SK-N-SH (cell line): ENCODE data around the gene MYLIP. TPM values are rescaled to one million over a fixed set of nuclear protein-coding genes. Genes with fewer than 3 reads are reported as not detected.
A peak's percentile ranks its signal among the peaks of the same experiment; 100 is the strongest.

ENCODE experiments used
- CTCF ChIA-PET: fragments of 300-600, 350-600 bp; formaldehyde crosslinking; extraction: SDS; loops from one replicate; lab custom pipeline; 2021; lab: Yijun Ruan, JAX
- POLR2A ChIA-PET: fragments of 350-600 bp; sonication (Branson Sonifier 250); formaldehyde crosslinking; extraction: SDS; loops from one replicate; lab custom pipeline; 2020; ENCODE audit warnings: antibody characterized with exemption, inconsistent platforms; lab: Yijun Ruan, JAX
- DNase-seq: peaks from one replicate; pipeline ENCODE4 v3.0.0; 2012
- H2AFZ ChIP-seq: fragments of 200-600 bp; sonication (generic); 2 replicates; pipeline ENCODE4 v1.8.1; 2016; ENCODE audit warnings: antibody characterized with exemption, mild to moderate bottlenecking, low read depth
- H3F3A ChIP-seq: fragments of 200-600 bp; sonication (generic); replicated peaks from 2 replicates; pipeline ENCODE3; 2016; ENCODE audit warnings: antibody characterized with exemption, mild to moderate bottlenecking; ENCODE audit not compliant: insufficient read depth
- H3K27ac ChIP-seq, 2 experiments: fragments of 200-500 bp in 1 of 2; fragments of 200-600 bp in 1 of 2; sonication (Bioruptor generic) in 1 of 2; sonication (generic), shearing (Covaris generic) in 1 of 2; 2 replicates each; pipeline versions ENCODE4 v1.5.1 to v1.6.1; 2014 to 2016; ENCODE audit warnings: low read depth in 2 of 2, inconsistent platforms in 1 of 2, low read length in 1 of 2, mild to moderate bottlenecking in 1 of 2, mixed read lengths in 1 of 2
- H3K27me3 ChIP-seq: fragments of 200-600 bp; sonication (generic), shearing (Covaris generic); 2 replicates; pipeline ENCODE4 v1.6.1; 2016; ENCODE audit warnings: mixed run types; ENCODE audit not compliant: insufficient read depth
- H3K36me3 ChIP-seq, 2 experiments: fragments of 200-500 bp in 1 of 2; fragments of 200-600 bp in 1 of 2; sonication (Bioruptor generic) in 1 of 2; sonication (generic) in 1 of 2; replicated peaks in 1 of 2; 2 replicates each; pipeline versions ENCODE3 to v1.5.1; 2014 to 2016; ENCODE audit warnings: low read length in 1 of 2, mild to moderate bottlenecking in 1 of 2; ENCODE audit not compliant: insufficient read depth in 2 of 2, control insufficient read depth in 1 of 2
- H3K4me1 ChIP-seq, 2 experiments: fragments of 200-500 bp in 1 of 2; fragments of 200-600 bp in 1 of 2; sonication (Bioruptor generic) in 1 of 2; sonication (generic), shearing (Covaris generic) in 1 of 2; 2 replicates each; pipeline versions ENCODE4 v1.5.1 to v1.6.1; 2014 to 2016; ENCODE audit warnings: low read depth in 1 of 2, low read length in 1 of 2, mixed run types in 1 of 2; ENCODE audit not compliant: insufficient read depth in 2 of 2, control insufficient read depth in 1 of 2
- H3K4me2 ChIP-seq: fragments of 200-600 bp; sonication (generic), shearing (Covaris generic); 2 replicates; pipeline ENCODE4 v1.6.1; 2017; ENCODE audit warnings: mixed run types
- H3K4me3 ChIP-seq, 2 experiments: fragments of 200-500 bp in 1 of 2; fragments of 200-600 bp in 1 of 2; sonication (Bioruptor generic) in 1 of 2; sonication (generic), shearing (Covaris generic) in 1 of 2; 2 replicates each; pipeline versions ENCODE4 v1.5.1 to v1.8.1; 2014 to 2016; ENCODE audit warnings: low read depth in 2 of 2, inconsistent platforms in 1 of 2, low read length in 1 of 2, mild to moderate bottlenecking in 1 of 2, mixed read lengths in 1 of 2, moderate library complexity in 1 of 2
- H3K79me2 ChIP-seq: fragments of 200-600 bp; sonication (generic); 2 replicates; pipeline ENCODE4 v1.8.1; 2017; ENCODE audit warnings: mild to moderate bottlenecking; ENCODE audit not compliant: insufficient read depth
- H3K9ac ChIP-seq: fragments of 200-600 bp; sonication (generic); 2 replicates; pipeline ENCODE4 v1.6.1; 2017; ENCODE audit warnings: mixed run types
- H3K9me2 ChIP-seq: fragments of 200-600 bp; sonication (generic); 2 replicates; pipeline ENCODE4 v1.6.1; 2017; ENCODE audit warnings: mixed run types
- H3K9me3 ChIP-seq: fragments of 200-600 bp; sonication (generic); 2 replicates; pipeline ENCODE4 v1.6.1; 2017; ENCODE audit warnings: mixed run types, mild to moderate bottlenecking, moderate library complexity
- H4K20me1 ChIP-seq: fragments of 200-600 bp; sonication (generic); 2 replicates; pipeline ENCODE4 v1.6.1; 2017; ENCODE audit warnings: mild to moderate bottlenecking, mixed run types; ENCODE audit not compliant: insufficient read depth
- EP300 ChIP-seq, 2 experiments: IDR thresholded peaks; 2 replicates each; pipeline versions ENCODE4 v1.4.0 to v1.6.1; 2012; ENCODE audit warnings: borderline replicate concordance in 1 of 2, low read depth in 1 of 2, low read length in 1 of 2
- EZH2phosphoT487 ChIP-seq: fragments of 200-600 bp; sonication (generic); IDR thresholded peaks from 2 replicates; pipeline ENCODE4 v1.6.1; 2017; ENCODE audit warnings: low read depth, mixed run types, mild to moderate bottlenecking, antibody characterized with exemption, moderate library complexity, borderline replicate concordance
- FOXM1 ChIP-seq: IDR thresholded peaks from 2 replicates; pipeline ENCODE4 v1.4.0; 2012; ENCODE audit warnings: low read depth, mild to moderate bottlenecking
- GATA2 ChIP-seq: sonication (generic); formaldehyde crosslinking; IDR thresholded peaks from 2 replicates; pipeline ENCODE4 v1.5.0; 2020; ENCODE audit warnings: mild to moderate bottlenecking, missing genetic modification reagents
- JUND ChIP-seq: IDR thresholded peaks from 2 replicates; pipeline ENCODE4 v1.4.0; 2012
- MEF2A ChIP-seq: IDR thresholded peaks from 2 replicates; pipeline ENCODE4 v1.4.0; 2012; ENCODE audit warnings: low read depth, borderline replicate concordance
- NFIC ChIP-seq: IDR thresholded peaks from 2 replicates; pipeline ENCODE4 v1.4.0; 2012; ENCODE audit warnings: borderline replicate concordance
- NRF1 ChIP-seq: IDR thresholded peaks from 2 replicates; pipeline ENCODE4 v1.6.1; 2012; ENCODE audit warnings: low read depth, mild to moderate bottlenecking, low read length
- RCOR1 ChIP-seq: fragments of 150-350 bp; IDR thresholded peaks from 2 replicates; pipeline ENCODE4 v1.6.1; 2017; ENCODE audit warnings: antibody characterized with exemption, low read length
- SMC3 ChIP-seq: IDR thresholded peaks from 2 replicates; pipeline ENCODE4 v1.6.1; 2012; ENCODE audit warnings: low read depth, low read length, improper control_type of control experiment
- TCF12 ChIP-seq: IDR thresholded peaks from 2 replicates; pipeline ENCODE4 v1.4.0; 2012
- TEAD4 ChIP-seq: IDR thresholded peaks from 2 replicates; pipeline ENCODE4 v1.4.0; 2012; ENCODE audit warnings: mild to moderate bottlenecking, borderline replicate concordance; ENCODE audit not compliant: insufficient read depth
- WGBS: methylation state at CpG from one replicate; pipeline ENCODE4 v1.1.6; 2017; ENCODE audit warnings: low lambda C conversion rate; 5-methylcytosine and 5-hydroxymethylcytosine counted together
- polyA plus RNA-seq, 3 experiments: library from polyadenylated mRNA; depleted of rRNA; stranded (reverse); fragments of >200 nt; gene quantifications; 2 replicates each; pipeline ENCODE4 v1.2.3, GENCODE V29; 2012
- TF ChIP-seq, protein P1 (sequence below): fragments of 200-600 bp; sonication (generic); IDR thresholded peaks from 2 replicates; pipeline ENCODE4 v1.6.1; 2017; ENCODE audit warnings: antibody characterized with exemption, mild to moderate bottlenecking, moderate library complexity
- TF ChIP-seq, protein P2 (sequence below): IDR thresholded peaks from 2 replicates; pipeline ENCODE4; 2012

Gene MYLIP
- polyA plus RNA-seq, 1 of the 3 experiments (the other 2 are of a cell fraction): 3.1 TPM

DNA sequence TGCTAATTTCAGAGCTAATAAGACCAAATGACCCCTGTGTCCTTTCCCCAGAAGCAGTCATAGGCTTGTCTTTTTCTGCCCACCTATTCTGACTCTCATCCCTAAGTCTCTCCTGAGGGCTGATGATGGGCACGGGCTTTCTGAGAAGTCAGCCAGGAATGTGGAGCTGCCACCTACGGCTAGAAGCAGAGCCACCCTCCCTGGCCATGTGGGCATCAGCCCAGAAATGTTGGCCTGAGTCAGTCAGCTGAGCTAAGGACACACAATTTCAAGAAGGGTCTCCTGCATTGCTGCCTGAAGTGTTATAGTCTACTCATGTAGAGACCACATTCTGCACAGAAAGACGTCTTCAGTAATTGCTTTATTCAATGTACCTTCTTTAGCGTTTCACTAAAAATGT lies 17.1 kb downstream of the MYLIP start (continued):
- no peak for TF ChIP-seq EZH2phosphoT487
- TF ChIP-seq, protein P1, sequence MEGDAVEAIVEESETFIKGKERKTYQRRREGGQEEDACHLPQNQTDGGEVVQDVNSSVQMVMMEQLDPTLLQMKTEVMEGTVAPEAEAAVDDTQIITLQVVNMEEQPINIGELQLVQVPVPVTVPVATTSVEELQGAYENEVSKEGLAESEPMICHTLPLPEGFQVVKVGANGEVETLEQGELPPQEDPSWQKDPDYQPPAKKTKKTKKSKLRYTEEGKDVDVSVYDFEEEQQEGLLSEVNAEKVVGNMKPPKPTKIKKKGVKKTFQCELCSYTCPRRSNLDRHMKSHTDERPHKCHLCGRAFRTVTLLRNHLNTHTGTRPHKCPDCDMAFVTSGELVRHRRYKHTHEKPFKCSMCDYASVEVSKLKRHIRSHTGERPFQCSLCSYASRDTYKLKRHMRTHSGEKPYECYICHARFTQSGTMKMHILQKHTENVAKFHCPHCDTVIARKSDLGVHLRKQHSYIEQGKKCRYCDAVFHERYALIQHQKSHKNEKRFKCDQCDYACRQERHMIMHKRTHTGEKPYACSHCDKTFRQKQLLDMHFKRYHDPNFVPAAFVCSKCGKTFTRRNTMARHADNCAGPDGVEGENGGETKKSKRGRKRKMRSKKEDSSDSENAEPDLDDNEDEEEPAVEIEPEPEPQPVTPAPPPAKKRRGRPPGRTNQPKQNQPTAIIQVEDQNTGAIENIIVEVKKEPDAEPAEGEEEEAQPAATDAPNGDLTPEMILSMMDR: no peak
- no peak for TF ChIP-seq TEAD4
- TF ChIP-seq TCF12: no peak
- TF ChIP-seq, protein P2, sequence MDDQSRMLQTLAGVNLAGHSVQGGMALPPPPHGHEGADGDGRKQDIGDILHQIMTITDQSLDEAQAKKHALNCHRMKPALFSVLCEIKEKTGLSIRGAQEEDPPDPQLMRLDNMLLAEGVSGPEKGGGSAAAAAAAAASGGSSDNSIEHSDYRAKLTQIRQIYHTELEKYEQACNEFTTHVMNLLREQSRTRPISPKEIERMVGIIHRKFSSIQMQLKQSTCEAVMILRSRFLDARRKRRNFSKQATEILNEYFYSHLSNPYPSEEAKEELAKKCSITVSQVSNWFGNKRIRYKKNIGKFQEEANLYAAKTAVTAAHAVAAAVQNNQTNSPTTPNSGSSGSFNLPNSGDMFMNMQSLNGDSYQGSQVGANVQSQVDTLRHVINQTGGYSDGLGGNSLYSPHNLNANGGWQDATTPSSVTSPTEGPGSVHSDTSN: no peak
- TF ChIP-seq SMC3: no peak

DNA sequence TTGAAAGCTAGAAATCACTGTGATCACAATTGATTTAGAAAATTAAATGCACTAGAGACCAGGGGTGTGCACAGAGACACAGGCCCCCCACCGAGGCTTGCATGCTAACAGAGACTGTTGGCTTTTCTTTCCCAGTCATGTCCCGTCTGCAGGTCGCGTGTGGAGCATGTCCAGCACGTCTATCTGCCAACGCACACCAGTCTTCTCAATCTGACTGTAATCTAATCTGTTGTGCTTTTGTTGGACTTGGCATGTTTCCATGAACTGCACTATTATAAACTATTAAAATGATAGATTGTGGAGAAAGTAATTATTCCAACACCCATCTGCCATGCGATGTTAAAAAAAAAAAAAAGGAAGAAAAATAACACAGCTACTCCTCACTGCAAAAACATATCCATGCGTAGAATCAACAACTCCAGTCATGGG lies 17.7 kb downstream of the MYLIP start:
- H3K4me1 ChIP-seq: peaks cover 0 to 15% of the 10 kb centered on the region in 2 experiments; a peak in 1 of 4 replicates
- peak overlapping the region in 1 of 2 experiments; percentile 22; a peak in 1 of 4 replicates for H3K27ac ChIP-seq
- H3F3A ChIP-seq: no peaks in the 10 kb centered on the region
- H3K4me2 ChIP-seq: no peak overlapping the region
- DNase-seq: peak; percentile 38
- no peaks in the 10 kb centered on the region for H3K9me2 ChIP-seq
- H2AFZ ChIP-seq: no peak overlapping the region
- peaks cover 0 to 57% of the 10 kb centered on the region in 2 experiments for H3K36me3 ChIP-seq
- H3K9me3 ChIP-seq: no peaks in the 10 kb centered on the region
- WGBS: 75% methylated on average over 8 of the region's 8 CpGs
- H3K27me3 ChIP-seq: no peaks in the 10 kb centered on the region
- H3K9ac ChIP-seq: no peak overlapping the region
- H3K4me3 ChIP-seq: no peak overlapping the region
- POLR2A ChIA-PET: no interaction called here
- TF ChIP-seq NFIC: no peak
- TF ChIP-seq FOXM1: no peak
- TF ChIP-seq SMC3: no peak
- no peak for TF ChIP-seq MEF2A
- TF ChIP-seq EP300 (IDR thresholded peaks at IDR 0.05; ENCODE audit: borderline replicate concordance in 1 of 2, low read depth in 1 of 2, low read length in 1 of 2): peak in 1 of 2 experiments; percentile 23; a peak in 1 of 4 replicates
- no peak for TF ChIP-seq NRF1
- 0 out of 2 replicates have a peak, but pooled peaks have one; percentile 11 for TF ChIP-seq RCOR1
- peak; percentile 35 for TF ChIP-seq GATA2 (CRISPR knock-in tag)
- no peak for TF ChIP-seq JUND
- CTCF ChIA-PET: interaction anchor here (0.6 to 1.3 kb wide), 3 partner anchors 18 to 490 kb away, joined by 3 to 4 read pairs (median 4); partner anchors contain the start of gene MYLIP
- no peaks in the 10 kb centered on the region for H3K79me2 ChIP-seq
- H4K20me1 ChIP-seq: no peaks in the 10 kb centered on the region

DNA sequence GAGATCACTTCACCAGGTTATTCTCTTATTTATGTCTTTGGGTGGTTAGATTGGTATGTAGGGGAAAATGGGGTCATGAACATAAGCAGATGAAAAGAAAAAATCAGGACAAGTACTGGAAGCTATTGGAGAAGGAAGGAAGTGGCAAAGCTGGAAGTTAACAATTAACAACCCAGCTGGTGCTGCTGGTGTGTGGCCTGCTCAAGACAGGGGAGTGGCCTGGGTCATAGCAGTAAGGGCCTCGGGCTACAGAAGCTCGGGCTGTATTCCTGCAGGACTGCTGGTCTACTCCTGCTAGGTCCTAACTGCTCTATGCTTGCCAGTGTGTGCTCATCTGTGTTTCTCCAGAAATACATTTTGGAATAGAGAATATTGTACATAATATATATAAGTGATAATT lies 19.6 kb downstream of the MYLIP start:
- Histone ChIP-seq H3K27ac (no peak overlapping the region), H3F3A (no peaks in the 10 kb centered on the region), H3K9me3 (no peaks in the 10 kb centered on the region), H2AFZ (no peak overlapping the region), H3K79me2 (no peaks in the 10 kb centered on the region), H3K4me2 (no peak overlapping the region), H3K36me3 (peaks cover 0 to 43% of the 10 kb centered on the region in 2 experiments), H3K9me2 (no peaks in the 10 kb centered on the region), H3K9ac (no peak overlapping the region), H4K20me1 (no peaks in the 10 kb centered on the region), H3K27me3 (no peaks in the 10 kb centered on the region), H3K4me3 (no peak overlapping the region), H3K4me1 (peaks cover 0 to 15% of the 10 kb centered on the region in 2 experiments; a peak in 1 of 4 replicates)
- no peak for TF ChIP-seq TCF12
- ChIA-PET POLR2A (no interaction called here), CTCF (no interaction called here)
- WGBS: 92% methylated on average over 2 of the region's 2 CpGs
- no peak for DNase-seq
